Neutrophil (primary cell): ENCODE data around the gene TJP1.

Experiments used
- H3K27ac ChIP-seq: fragments of 200-600 bp; sonication (generic); 2 replicates; pipeline ENCODE4 v1.5.1; 2016; ENCODE audit warnings: mild to moderate bottlenecking, moderate library complexity
- H3K27me3 ChIP-seq: fragments of 200-600 bp; sonication (generic); 2 replicates; pipeline ENCODE4 v1.6.0; 2016; ENCODE audit warnings: mild to moderate bottlenecking
- H3K36me3 ChIP-seq: fragments of 200-600 bp; sonication (generic); 2 replicates; pipeline ENCODE4 v1.5.1; 2017
- H3K4me1 ChIP-seq, 2 experiments: fragments of 200-600 bp in 1 of 2; sonication (generic) in 1 of 2; 1 replicate in 1 of 2; 2 replicates in 1 of 2; pipeline versions ENCODE4 v1.5.1 to v1.6.1; 2013 to 2016; ENCODE audit warnings: low read depth in 1 of 2, low read length in 1 of 2, mild to moderate bottlenecking in 1 of 2, moderate library complexity in 1 of 2; ENCODE audit not compliant: control insufficient read depth in 1 of 2, insufficient read depth in 1 of 2
- H3K4me3 ChIP-seq, 2 experiments: fragments of 200-600 bp in 1 of 2; sonication (generic) in 1 of 2; 1 replicate in 1 of 2; 2 replicates in 1 of 2; pipeline ENCODE4 v1.5.1; 2013 to 2016; ENCODE audit warnings: low read depth in 1 of 2, low read length in 1 of 2, mild to moderate bottlenecking in 1 of 2, moderate library complexity in 1 of 2
- H3K9me3 ChIP-seq: fragments of 200-600 bp; sonication (generic); 2 replicates; pipeline ENCODE4 v1.5.1; 2016
- CTCF ChIP-seq: fragments of 200-600 bp; sonication (generic); IDR thresholded peaks from 2 replicates; pipeline ENCODE4 v1.5.1; 2016; ENCODE audit warnings: antibody characterized with exemption

Gene TJP1

GRCh38 chr15:29656636-29657475 lies 165.4 kb downstream of the TJP1 start:
- no peak for TF ChIP-seq CTCF
- H3K27me3 ChIP-seq = no peaks in the 10 kb centered on the region
- no peak overlapping the region for H3K27ac ChIP-seq
- H3K4me3 ChIP-seq = no peak overlapping the region
- H3K36me3 ChIP-seq = no peaks in the 10 kb centered on the region
- H3K4me1 ChIP-seq = no peaks in the 10 kb centered on the region
- H3K9me3 ChIP-seq = peaks cover 2% of the 10 kb centered on the region

- no peak overlapping the region for H3K27ac ChIP-seq
- TF ChIP-seq CTCF = no peak
- no peaks in the 10 kb centered on the region for H3K36me3 ChIP-seq
- H3K4me3 ChIP-seq = no peak overlapping the region
- no peaks in the 10 kb centered on the region for H3K27me3 ChIP-seq
- peaks cover 4% of the 10 kb centered on the region for H3K9me3 ChIP-seq
- no peaks in the 10 kb centered on the region for H3K4me1 ChIP-seq
Measured at GRCh38 chr15:29652595-29652994, 169.7 kb downstream of the TJP1 start.

GRCh38 chr15:29651476-29652233 lies 170.6 kb downstream of the TJP1 start:
- TF ChIP-seq CTCF = no peak
- H3K36me3 ChIP-seq = no peaks in the 10 kb centered on the region

More at GRCh38 chr15:29651476-29652233, 170.6 kb downstream of the TJP1 start:
- H3K4me1 ChIP-seq = no peaks in the 10 kb centered on the region
- peaks cover 4% of the 10 kb centered on the region for H3K9me3 ChIP-seq
- H3K4me3 ChIP-seq = no peak overlapping the region
- no peak overlapping the region for H3K27ac ChIP-seq
- H3K27me3 ChIP-seq = no peaks in the 10 kb centered on the region
